Mesenchymal stem cell (in vitro differentiated cells and primary cell): ENCODE data around the gene S1PR3.
A peak's percentile ranks its signal among the peaks of the same experiment; 100 is the strongest.

Experiments used
- DNase-seq: peaks from one replicate; pipeline ENCODE4 v3.0.0-alpha.2; 2013
- H2AFZ ChIP-seq: one replicate; pipeline ENCODE4 v1.6.1; 2013; ENCODE audit warnings: low read depth, mild to moderate bottlenecking, control low read depth, inconsistent platforms, low read length, moderate library complexity
- H2AK5ac ChIP-seq: 2 replicates; pipeline ENCODE4 v1.6.1; 2013; ENCODE audit warnings: low read length, moderate library complexity, mild to moderate bottlenecking, inconsistent platforms; ENCODE audit not compliant: severe bottlenecking
- H2BK120ac ChIP-seq: one replicate; pipeline ENCODE4 v1.6.1; 2013; ENCODE audit warnings: low read depth, mild to moderate bottlenecking, inconsistent platforms, low read length, moderate library complexity
- H2BK12ac ChIP-seq, 2 experiments: one replicate each; pipeline ENCODE4 v1.6.1; 2013; ENCODE audit warnings: inconsistent platforms in 2 of 2, low read length in 2 of 2, mild to moderate bottlenecking in 2 of 2, moderate library complexity in 2 of 2, control low read depth in 1 of 2
- H2BK15ac ChIP-seq: one replicate; pipeline ENCODE4 v1.6.1; 2013; ENCODE audit warnings: mild to moderate bottlenecking, low read depth, inconsistent platforms; ENCODE audit not compliant: poor library complexity, severe bottlenecking
- H2BK5ac ChIP-seq: 2 replicates; pipeline ENCODE4 v1.6.1; 2013; ENCODE audit warnings: low read depth, mild to moderate bottlenecking, low read length, control low read depth, inconsistent platforms; ENCODE audit not compliant: poor library complexity, severe bottlenecking
- H3K14ac ChIP-seq, 2 experiments: one replicate each; pipeline ENCODE4 v1.6.1; 2013; ENCODE audit warnings: inconsistent platforms in 2 of 2, low read length in 2 of 2, control low read depth in 1 of 2, mild to moderate bottlenecking in 1 of 2, moderate library complexity in 1 of 2
- H3K18ac ChIP-seq, 2 experiments: one replicate each; pipeline ENCODE4 v1.6.1; 2013; ENCODE audit warnings: inconsistent platforms in 2 of 2, low read length in 2 of 2, control low read depth in 1 of 2, low read depth in 1 of 2, mild to moderate bottlenecking in 1 of 2
- H3K23ac ChIP-seq, 2 experiments: one replicate each; pipeline ENCODE4 v1.6.1; 2013; ENCODE audit warnings: inconsistent platforms in 2 of 2, low read length in 2 of 2, mild to moderate bottlenecking in 2 of 2, moderate library complexity in 2 of 2, control low read depth in 1 of 2
- H3K27ac ChIP-seq: 2 replicates; pipeline ENCODE4 v1.5.1; 2013; ENCODE audit warnings: mild to moderate bottlenecking, moderate library complexity, low read length, control low read depth, inconsistent platforms; ENCODE audit not compliant: poor library complexity, severe bottlenecking
- H3K27me3 ChIP-seq, 2 experiments: 2 replicates each; pipeline versions ENCODE4 v1.6.1 to v1.7.0; 2013; ENCODE audit warnings: low read length in 2 of 2, mild to moderate bottlenecking in 2 of 2, moderate library complexity in 2 of 2, control low read depth in 1 of 2, inconsistent platforms in 1 of 2; ENCODE audit not compliant: control insufficient read depth in 1 of 2, insufficient read depth in 1 of 2
- H3K36me3 ChIP-seq, 2 experiments: 2 replicates each; pipeline versions ENCODE4 v1.6.1 to v1.7.0; 2013; ENCODE audit warnings: low read length in 2 of 2, control low read depth in 1 of 2, inconsistent platforms in 1 of 2, low read depth in 1 of 2, mild to moderate bottlenecking in 1 of 2; ENCODE audit not compliant: insufficient read depth in 2 of 2, control insufficient read depth in 1 of 2
- H3K4ac ChIP-seq, 2 experiments: one replicate each; pipeline ENCODE4 v1.6.1; 2013; ENCODE audit warnings: inconsistent platforms in 2 of 2, low read length in 2 of 2, mild to moderate bottlenecking in 2 of 2, moderate library complexity in 2 of 2, control low read depth in 1 of 2, low read depth in 1 of 2
- H3K4me1 ChIP-seq: 2 replicates; pipeline ENCODE4 v1.6.1; 2013; ENCODE audit warnings: low read depth, low read length, control low read depth; ENCODE audit not compliant: control insufficient read depth, insufficient read depth
- H3K4me2 ChIP-seq: 2 replicates; pipeline ENCODE4 v1.6.1; 2013; ENCODE audit warnings: low read length, mild to moderate bottlenecking, inconsistent platforms; ENCODE audit not compliant: poor library complexity, severe bottlenecking
- H3K4me3 ChIP-seq, 2 experiments: 2 replicates each; pipeline versions ENCODE4 v1.5.1 to v1.7.0; 2013; ENCODE audit warnings: low read length in 2 of 2, mild to moderate bottlenecking in 2 of 2, control low read depth in 1 of 2, low read depth in 1 of 2; ENCODE audit not compliant: insufficient read depth in 1 of 2
- H3K79me1 ChIP-seq: replicated peaks from 2 replicates; pipeline ENCODE4 v1.6.1; 2013; ENCODE audit warnings: mild to moderate bottlenecking, control low read depth, low read length, inconsistent platforms; ENCODE audit not compliant: poor library complexity, severe bottlenecking
- H3K9ac ChIP-seq: 2 replicates; pipeline ENCODE4 v1.7.0; 2013; ENCODE audit warnings: mild to moderate bottlenecking, low read length, moderate library complexity
- H3K9me3 ChIP-seq: 2 replicates; pipeline ENCODE4 v1.7.0; 2013; ENCODE audit warnings: mild to moderate bottlenecking, low read length; ENCODE audit not compliant: control insufficient read depth
- H4K8ac ChIP-seq: one replicate; pipeline ENCODE4 v1.6.1; 2013; ENCODE audit warnings: inconsistent platforms, mild to moderate bottlenecking, low read length, moderate library complexity
- H4K91ac ChIP-seq: one replicate; pipeline ENCODE4 v1.6.1; 2013; ENCODE audit warnings: mild to moderate bottlenecking, low read length, inconsistent platforms
- WGBS: methylation state at CpG from one replicate; pipeline ENCODE4 v1.1.7; 2013; ENCODE audit warnings: mixed read lengths; 5-methylcytosine and 5-hydroxymethylcytosine counted together

Gene S1PR3

GRCh38 chr9:89037346-89037745, 46.1 kb downstream of the S1PR3 start:
- no peak overlapping the region for H2BK120ac ChIP-seq
- H2AK5ac ChIP-seq, result no peak overlapping the region
- no peak overlapping the region for H3K4me3 ChIP-seq
- H3K14ac ChIP-seq, result no peak overlapping the region
- H4K8ac ChIP-seq, result no peak overlapping the region
- peaks cover 5% of the 10 kb centered on the region in 2 experiments for H3K36me3 ChIP-seq
- H4K91ac ChIP-seq, result no peak overlapping the region
- H3K4me2 ChIP-seq, result no peak overlapping the region
- no peak overlapping the region for H3K27ac ChIP-seq
- H2AFZ ChIP-seq, result no peak overlapping the region
- no peaks in the 10 kb centered on the region for H3K79me1 ChIP-seq
- no peaks in the 10 kb centered on the region for H3K9me3 ChIP-seq
- H3K4me1 ChIP-seq, result no peaks in the 10 kb centered on the region
- H3K4ac ChIP-seq, result no peak overlapping the region
- H3K18ac ChIP-seq, result no peak overlapping the region
- H2BK5ac ChIP-seq, result no peak overlapping the region
- no peak overlapping the region for H3K23ac ChIP-seq
- no peaks in the 10 kb centered on the region for H3K27me3 ChIP-seq
- no peak for DNase-seq
- WGBS, result 94% methylated on average over 2 of the region's 4 CpGs
- H2BK12ac ChIP-seq, result no peak overlapping the region
- H2BK15ac ChIP-seq, result no peak overlapping the region
- H3K9ac ChIP-seq, result no peak overlapping the region

DNA sequence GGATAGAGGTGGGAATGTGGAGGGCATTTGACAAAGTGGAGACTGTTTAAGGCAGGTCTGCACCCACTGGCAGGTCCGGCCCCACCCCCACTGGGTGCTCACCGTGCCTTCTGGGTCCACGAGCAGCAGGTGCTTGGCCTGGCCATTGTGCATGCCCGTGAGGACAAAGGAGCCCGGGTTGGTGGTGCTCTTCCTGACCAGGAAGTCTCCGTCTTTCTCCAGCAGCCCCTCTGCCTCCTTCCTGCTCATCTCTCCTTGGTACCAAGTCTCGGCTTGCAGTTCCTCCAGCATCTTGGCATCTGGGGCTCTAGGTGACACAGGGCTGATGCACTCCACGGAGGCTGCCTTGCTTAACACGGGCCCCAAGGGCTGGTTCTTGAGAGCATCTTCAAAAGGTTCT, 46.6 kb downstream of the S1PR3 start:
- Histone ChIP-seq H3K27ac (no peak overlapping the region), H2AFZ (peak overlapping the region; percentile 19), H2BK15ac (no peak overlapping the region), H3K18ac (peak overlapping the region in 1 of 2 experiments; percentile 64), H3K4ac (no peak overlapping the region), H2BK120ac (no peak overlapping the region), H3K27me3 (no peaks in the 10 kb centered on the region), H3K23ac (no peak overlapping the region), H3K9ac (no peak overlapping the region), H3K79me1 (no peaks in the 10 kb centered on the region), H2AK5ac (no peak overlapping the region), H4K8ac (no peak overlapping the region), H3K4me3 (peak overlapping the region in 1 of 2 experiments; percentile 14), H3K14ac (no peak overlapping the region), H3K9me3 (no peaks in the 10 kb centered on the region), H2BK5ac (no peak overlapping the region), H4K91ac (no peak overlapping the region), H3K4me2 (no peak overlapping the region), H3K36me3 (peaks cover 5% of the 10 kb centered on the region in 2 experiments), H3K4me1 (no peaks in the 10 kb centered on the region), H2BK12ac (no peak overlapping the region)
- WGBS, result 95% methylated on average over 8 of the region's 9 CpGs
- DNase-seq, result no peak

- no peak overlapping the region for H3K23ac ChIP-seq
- no peak overlapping the region for H2BK120ac ChIP-seq
- H3K18ac ChIP-seq, result no peak overlapping the region
- no peaks in the 10 kb centered on the region for H3K9me3 ChIP-seq
- DNase-seq, result peak; percentile 16
- H3K79me1 ChIP-seq, result no peaks in the 10 kb centered on the region
- H4K8ac ChIP-seq, result no peak overlapping the region
- no peaks in the 10 kb centered on the region for H3K27me3 ChIP-seq
- no peak overlapping the region for H3K4me2 ChIP-seq
- H2BK5ac ChIP-seq, result no peak overlapping the region
- H3K4me3 ChIP-seq, result peak overlapping the region in 1 of 2 experiments; percentile 43
- peak overlapping the region; percentile 78 for H3K9ac ChIP-seq
- no peak overlapping the region for H4K91ac ChIP-seq
- peaks cover 3 to 5% of the 10 kb centered on the region in 2 experiments for H3K36me3 ChIP-seq
- H3K4me1 ChIP-seq, result no peaks in the 10 kb centered on the region
- no peak overlapping the region for H3K27ac ChIP-seq
- H2BK15ac ChIP-seq, result no peak overlapping the region
- H2AFZ ChIP-seq, result no peak overlapping the region
- WGBS, result 88% methylated on average over 4 of the region's 5 CpGs
- no peak overlapping the region for H3K4ac ChIP-seq
- no peak overlapping the region for H2AK5ac ChIP-seq
- H2BK12ac ChIP-seq, result no peak overlapping the region
- H3K14ac ChIP-seq, result no peak overlapping the region
Measured at GRCh38 chr9:89038382-89039103, 47.3 kb downstream of the S1PR3 start.

- Histone ChIP-seq H3K4me1 (no peaks in the 10 kb centered on the region), H3K4ac (no peak overlapping the region), H3K27ac (no peak overlapping the region), H3K9me3 (no peaks in the 10 kb centered on the region), H2BK15ac (no peak overlapping the region), H3K18ac (no peak overlapping the region), H3K27me3 (no peaks in the 10 kb centered on the region), H3K36me3 (peaks cover 0 to 5% of the 10 kb centered on the region in 2 experiments), H3K4me2 (no peak overlapping the region), H2BK5ac (no peak overlapping the region), H3K9ac (peak overlapping the region; percentile 78), H4K91ac (no peak overlapping the region), H2BK120ac (no peak overlapping the region), H3K79me1 (no peaks in the 10 kb centered on the region), H3K14ac (no peak overlapping the region), H4K8ac (no peak overlapping the region), H2AFZ (no peak overlapping the region), H2BK12ac (no peak overlapping the region), H2AK5ac (no peak overlapping the region), H3K4me3 (peak overlapping the region in 1 of 2 experiments; percentile 43), H3K23ac (no peak overlapping the region)
- DNase-seq, result no peak
- WGBS, result 100% methylated on average over 4 of the region's 4 CpGs
Measured at GRCh38 chr9:89039104-89039465, 47.8 kb downstream of the S1PR3 start.
